Activated gamma-delta T cell (primary cell): ENCODE measurements around the gene PTPRO.

Source experiments
- DNase-seq: peaks from one replicate; lab custom pipeline; 2025; lab: John Stamatoyannopoulos, UW

Gene PTPRO

DNA sequence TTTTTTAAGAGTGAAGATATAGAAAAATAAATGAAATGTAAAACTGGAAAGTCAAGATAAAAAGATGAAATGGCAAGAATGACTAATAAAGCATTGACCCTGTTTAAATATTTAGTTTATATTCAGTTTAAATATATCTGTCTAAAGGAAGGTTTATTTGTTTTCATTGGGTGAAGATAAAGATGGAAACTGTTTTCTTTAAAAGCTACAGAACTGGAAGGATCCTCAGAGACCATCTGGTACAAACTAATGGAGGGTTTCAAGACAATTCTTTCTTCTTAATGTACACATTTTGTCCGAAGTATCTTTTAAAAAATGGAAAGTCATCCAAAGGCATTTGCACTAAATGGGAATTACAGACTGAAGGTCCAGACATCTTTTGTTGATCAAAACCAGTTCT is 324.3 kb downstream of the PTPRO start:
- no peak for DNase-seq
